ENCODE measurements around the gene TMEM247. TPM values are rescaled to one million over a fixed set of nuclear protein-coding genes. Genes with fewer than 3 reads are reported as not detected.

TMEM247 gene
- total RNA-seq, 1 experiment from 2014 or later = not detected

DNA sequence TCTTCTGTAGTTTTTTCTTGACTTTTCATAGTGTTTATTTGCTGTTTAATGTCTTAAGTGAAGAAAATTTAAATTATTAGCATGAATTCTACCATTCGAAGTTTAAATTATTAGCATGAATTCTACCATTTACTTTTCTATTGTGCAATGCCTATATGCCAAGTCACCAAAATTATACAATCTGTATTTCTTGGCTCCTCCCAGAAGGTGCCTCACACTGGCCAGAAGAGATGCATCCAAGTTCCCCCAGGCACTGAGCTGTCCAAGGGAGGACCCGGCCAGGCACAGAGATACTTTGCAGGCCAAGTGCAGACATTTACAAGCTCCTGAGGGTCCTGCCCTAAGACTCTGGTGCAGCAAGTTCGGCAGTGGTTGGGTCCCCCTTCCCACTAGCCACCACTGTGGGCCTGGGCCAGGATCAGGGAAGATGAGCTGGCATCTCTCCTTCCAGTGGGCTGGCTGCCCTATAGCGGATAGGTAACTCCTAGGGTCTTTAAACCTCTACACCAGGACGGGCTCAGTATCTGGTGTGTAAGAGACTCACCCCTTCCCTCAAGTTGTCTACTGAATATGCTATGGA is 31.3 kb downstream of the TMEM247 start (continued):
- TF ChIP-seq, protein P1, sequence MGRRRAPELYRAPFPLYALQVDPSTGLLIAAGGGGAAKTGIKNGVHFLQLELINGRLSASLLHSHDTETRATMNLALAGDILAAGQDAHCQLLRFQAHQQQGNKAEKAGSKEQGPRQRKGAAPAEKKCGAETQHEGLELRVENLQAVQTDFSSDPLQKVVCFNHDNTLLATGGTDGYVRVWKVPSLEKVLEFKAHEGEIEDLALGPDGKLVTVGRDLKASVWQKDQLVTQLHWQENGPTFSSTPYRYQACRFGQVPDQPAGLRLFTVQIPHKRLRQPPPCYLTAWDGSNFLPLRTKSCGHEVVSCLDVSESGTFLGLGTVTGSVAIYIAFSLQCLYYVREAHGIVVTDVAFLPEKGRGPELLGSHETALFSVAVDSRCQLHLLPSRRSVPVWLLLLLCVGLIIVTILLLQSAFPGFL (CRISPR knock-in tag; IDR thresholded peaks at IDR 0.05; ENCODE audit: borderline replicate concordance) = no peak
- TF ChIP-seq, protein P2, sequence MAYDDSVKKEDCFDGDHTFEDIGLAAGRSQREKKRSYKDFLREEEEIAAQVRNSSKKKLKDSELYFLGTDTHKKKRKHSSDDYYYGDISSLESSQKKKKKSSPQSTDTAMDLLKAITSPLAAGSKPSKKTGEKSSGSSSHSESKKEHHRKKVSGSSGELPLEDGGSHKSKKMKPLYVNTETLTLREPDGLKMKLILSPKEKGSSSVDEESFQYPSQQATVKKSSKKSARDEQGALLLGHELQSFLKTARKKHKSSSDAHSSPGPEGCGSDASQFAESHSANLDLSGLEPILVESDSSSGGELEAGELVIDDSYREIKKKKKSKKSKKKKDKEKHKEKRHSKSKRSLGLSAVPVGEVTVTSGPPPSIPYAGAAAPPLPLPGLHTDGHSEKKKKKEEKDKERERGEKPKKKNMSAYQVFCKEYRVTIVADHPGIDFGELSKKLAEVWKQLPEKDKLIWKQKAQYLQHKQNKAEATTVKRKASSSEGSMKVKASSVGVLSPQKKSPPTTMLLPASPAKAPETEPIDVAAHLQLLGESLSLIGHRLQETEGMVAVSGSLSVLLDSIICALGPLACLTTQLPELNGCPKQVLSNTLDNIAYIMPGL (CRISPR knock-in tag; IDR thresholded peaks at IDR 0.05) = no peak
- TF ChIP-seq OVOL2 (CRISPR knock-in tag; IDR thresholded peaks at IDR 0.05; ENCODE audit: borderline replicate concordance) = no peak
- TF ChIP-seq, protein P3, sequence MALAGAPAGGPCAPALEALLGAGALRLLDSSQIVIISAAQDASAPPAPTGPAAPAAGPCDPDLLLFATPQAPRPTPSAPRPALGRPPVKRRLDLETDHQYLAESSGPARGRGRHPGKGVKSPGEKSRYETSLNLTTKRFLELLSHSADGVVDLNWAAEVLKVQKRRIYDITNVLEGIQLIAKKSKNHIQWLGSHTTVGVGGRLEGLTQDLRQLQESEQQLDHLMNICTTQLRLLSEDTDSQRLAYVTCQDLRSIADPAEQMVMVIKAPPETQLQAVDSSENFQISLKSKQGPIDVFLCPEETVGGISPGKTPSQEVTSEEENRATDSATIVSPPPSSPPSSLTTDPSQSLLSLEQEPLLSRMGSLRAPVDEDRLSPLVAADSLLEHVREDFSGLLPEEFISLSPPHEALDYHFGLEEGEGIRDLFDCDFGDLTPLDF (CRISPR knock-in tag; IDR thresholded peaks at IDR 0.05) = no peak
- TF ChIP-seq FOXK1 (CRISPR knock-in tag; IDR thresholded peaks at IDR 0.05) = no peak
- TF ChIP-seq, protein P4, sequence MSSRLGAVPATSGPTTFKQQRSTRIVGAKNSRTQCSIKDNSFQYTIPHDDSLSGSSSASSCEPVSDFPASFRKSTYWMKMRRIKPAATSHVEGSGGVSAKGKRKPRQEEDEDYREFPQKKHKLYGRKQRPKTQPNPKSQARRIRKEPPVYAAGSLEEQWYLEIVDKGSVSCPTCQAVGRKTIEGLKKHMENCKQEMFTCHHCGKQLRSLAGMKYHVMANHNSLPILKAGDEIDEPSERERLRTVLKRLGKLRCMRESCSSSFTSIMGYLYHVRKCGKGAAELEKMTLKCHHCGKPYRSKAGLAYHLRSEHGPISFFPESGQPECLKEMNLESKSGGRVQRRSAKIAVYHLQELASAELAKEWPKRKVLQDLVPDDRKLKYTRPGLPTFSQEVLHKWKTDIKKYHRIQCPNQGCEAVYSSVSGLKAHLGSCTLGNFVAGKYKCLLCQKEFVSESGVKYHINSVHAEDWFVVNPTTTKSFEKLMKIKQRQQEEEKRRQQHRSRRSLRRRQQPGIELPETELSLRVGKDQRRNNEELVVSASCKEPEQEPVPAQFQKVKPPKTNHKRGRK (CRISPR knock-in tag; IDR thresholded peaks at IDR 0.05; ENCODE audit: borderline replicate concordance) = no peak
- no peak for TF ChIP-seq CREM (CRISPR knock-in tag; IDR thresholded peaks at IDR 0.05)
- TF ChIP-seq SP1 (CRISPR knock-in tag; conservative IDR thresholded peaks at IDR 0.05) = no peak
- TF ChIP-seq, protein P5, sequence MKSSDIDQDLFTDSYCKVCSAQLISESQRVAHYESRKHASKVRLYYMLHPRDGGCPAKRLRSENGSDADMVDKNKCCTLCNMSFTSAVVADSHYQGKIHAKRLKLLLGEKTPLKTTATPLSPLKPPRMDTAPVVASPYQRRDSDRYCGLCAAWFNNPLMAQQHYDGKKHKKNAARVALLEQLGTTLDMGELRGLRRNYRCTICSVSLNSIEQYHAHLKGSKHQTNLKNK (CRISPR knock-in tag; IDR thresholded peaks at IDR 0.05) = no peak

DNA sequence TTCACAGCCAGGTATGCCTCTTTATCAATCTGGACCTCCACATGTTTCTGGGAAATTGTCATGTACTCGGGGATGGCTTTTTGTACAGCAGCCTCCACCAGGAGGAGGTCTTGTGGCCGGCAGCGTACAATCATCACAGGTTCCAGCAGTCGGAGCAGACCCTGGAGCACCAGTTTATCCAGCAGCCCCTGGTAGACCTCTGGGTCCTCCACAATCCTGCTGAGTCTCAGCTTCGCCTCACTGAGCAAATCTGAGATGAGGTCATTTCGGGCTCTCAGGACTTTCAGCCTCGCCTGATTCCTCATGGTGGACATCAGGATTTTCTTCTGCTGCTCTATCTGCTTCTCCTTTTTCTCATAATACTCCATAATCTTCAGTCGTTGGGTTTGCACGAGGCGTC is 32.8 kb downstream of the TMEM247 start:
- ChIA-PET CTCF (no interaction called here), POLR2A (no interaction called here)
- peaks cover 14% of the 10 kb centered on the region for H3K36me3 Mint-ChIP-seq
- H3K9me3 Mint-ChIP-seq = peaks cover 27% of the 10 kb centered on the region
- no peak for DNase-seq (ENCODE audit: low spot score)
- H3K27ac Mint-ChIP-seq = no peak overlapping the region
- H3K4me3 Mint-ChIP-seq = no peak overlapping the region
- ATAC-seq = no peak
- no peaks in the 10 kb centered on the region for H3K4me1 Mint-ChIP-seq
- H3K27me3 Mint-ChIP-seq (ENCODE audit: low read depth) = no peaks in the 10 kb centered on the region; the same call in 1 of the 2 replicates
- TF ChIP-seq, protein P6, sequence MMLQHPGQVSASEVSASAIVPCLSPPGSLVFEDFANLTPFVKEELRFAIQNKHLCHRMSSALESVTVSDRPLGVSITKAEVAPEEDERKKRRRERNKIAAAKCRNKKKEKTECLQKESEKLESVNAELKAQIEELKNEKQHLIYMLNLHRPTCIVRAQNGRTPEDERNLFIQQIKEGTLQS (CRISPR knock-in tag; conservative IDR thresholded peaks at IDR 0.05) = no peak
- TF ChIP-seq PRRX2 (CRISPR knock-in tag; IDR thresholded peaks at IDR 0.05) = no peak
- no peak for TF ChIP-seq ZNF232 (CRISPR knock-in tag; IDR thresholded peaks at IDR 0.05)
- TF ChIP-seq ESRRA (CRISPR knock-in tag; IDR thresholded peaks at IDR 0.05; ENCODE audit: borderline replicate concordance) = no peak
- no peak for TF ChIP-seq ELF4 (CRISPR knock-in tag; IDR thresholded peaks at IDR 0.05; ENCODE audit: low read depth)
- TF ChIP-seq, protein P7, sequence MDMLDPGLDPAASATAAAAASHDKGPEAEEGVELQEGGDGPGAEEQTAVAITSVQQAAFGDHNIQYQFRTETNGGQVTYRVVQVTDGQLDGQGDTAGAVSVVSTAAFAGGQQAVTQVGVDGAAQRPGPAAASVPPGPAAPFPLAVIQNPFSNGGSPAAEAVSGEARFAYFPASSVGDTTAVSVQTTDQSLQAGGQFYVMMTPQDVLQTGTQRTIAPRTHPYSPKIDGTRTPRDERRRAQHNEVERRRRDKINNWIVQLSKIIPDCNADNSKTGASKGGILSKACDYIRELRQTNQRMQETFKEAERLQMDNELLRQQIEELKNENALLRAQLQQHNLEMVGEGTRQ (CRISPR knock-in tag; IDR thresholded peaks at IDR 0.05) = no peak
- TF ChIP-seq JUN (CRISPR knock-in tag; IDR thresholded peaks at IDR 0.05) = no peak
- TF ChIP-seq ZNF138 (CRISPR knock-in tag; conservative IDR thresholded peaks at IDR 0.05) = no peak
- no peak for TF ChIP-seq FOXJ3 (CRISPR knock-in tag; IDR thresholded peaks at IDR 0.05; ENCODE audit: borderline replicate concordance)
- TF ChIP-seq, protein P8, sequence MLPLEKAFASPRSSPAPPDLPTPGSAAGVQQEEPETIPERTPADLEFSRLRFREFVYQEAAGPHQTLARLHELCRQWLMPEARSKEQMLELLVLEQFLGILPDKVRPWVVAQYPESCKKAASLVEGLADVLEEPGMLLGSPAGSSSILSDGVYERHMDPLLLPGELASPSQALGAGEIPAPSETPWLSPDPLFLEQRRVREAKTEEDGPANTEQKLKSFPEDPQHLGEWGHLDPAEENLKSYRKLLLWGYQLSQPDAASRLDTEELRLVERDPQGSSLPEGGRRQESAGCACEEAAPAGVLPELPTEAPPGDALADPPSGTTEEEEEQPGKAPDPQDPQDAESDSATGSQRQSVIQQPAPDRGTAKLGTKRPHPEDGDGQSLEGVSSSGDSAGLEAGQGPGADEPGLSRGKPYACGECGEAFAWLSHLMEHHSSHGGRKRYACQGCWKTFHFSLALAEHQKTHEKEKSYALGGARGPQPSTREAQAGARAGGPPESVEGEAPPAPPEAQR (CRISPR knock-in tag; IDR thresholded peaks at IDR 0.05) = no peak
- TF ChIP-seq, protein P9, sequence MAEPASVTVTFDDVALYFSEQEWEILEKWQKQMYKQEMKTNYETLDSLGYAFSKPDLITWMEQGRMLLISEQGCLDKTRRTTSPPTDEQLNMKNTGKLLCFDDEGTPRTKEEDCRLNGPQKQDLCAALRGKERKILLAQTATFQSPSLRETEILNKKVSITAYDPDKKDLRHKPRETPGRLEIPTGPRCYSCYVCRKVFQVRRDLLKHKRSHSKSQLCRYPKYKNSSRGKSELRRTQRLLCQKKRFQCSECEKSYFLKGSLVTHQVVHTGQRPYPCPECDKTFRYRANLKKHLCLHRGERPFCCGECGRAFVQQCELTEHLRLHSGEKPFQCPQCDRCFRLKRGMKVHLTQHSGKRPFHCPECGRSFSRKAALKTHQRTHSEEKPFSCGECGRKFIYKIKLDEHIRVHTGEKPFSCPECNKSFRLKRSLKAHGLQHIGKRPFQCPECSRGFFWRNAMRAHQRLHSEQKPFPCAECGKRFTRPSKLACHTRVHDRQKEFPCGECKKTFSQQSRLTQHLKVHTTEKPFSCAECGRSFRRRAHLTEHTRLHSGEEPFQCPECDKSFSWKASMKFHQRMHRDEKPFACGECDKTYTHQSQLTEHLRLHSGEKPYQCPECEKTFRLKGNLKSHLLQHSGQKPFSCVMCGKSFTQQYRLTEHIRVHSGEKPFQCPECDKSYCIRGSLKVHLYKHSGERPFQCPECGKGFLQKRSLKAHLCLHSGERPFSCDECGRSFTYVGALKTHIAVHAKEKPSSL (CRISPR knock-in tag; conservative IDR thresholded peaks at IDR 0.05) = no peak
- no peak for TF ChIP-seq SMAD3 (CRISPR knock-in tag; IDR thresholded peaks at IDR 0.05; ENCODE audit: borderline replicate concordance)
- TF ChIP-seq, protein P10, sequence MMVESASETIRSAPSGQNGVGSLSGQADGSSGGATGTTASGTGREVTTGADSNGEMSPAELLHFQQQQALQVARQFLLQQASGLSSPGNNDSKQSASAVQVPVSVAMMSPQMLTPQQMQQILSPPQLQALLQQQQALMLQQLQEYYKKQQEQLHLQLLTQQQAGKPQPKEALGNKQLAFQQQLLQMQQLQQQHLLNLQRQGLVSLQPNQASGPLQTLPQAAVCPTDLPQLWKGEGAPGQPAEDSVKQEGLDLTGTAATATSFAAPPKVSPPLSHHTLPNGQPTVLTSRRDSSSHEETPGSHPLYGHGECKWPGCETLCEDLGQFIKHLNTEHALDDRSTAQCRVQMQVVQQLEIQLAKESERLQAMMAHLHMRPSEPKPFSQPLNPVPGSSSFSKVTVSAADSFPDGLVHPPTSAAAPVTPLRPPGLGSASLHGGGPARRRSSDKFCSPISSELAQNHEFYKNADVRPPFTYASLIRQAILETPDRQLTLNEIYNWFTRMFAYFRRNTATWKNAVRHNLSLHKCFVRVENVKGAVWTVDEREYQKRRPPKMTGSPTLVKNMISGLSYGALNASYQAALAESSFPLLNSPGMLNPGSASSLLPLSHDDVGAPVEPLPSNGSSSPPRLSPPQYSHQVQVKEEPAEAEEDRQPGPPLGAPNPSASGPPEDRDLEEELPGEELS (CRISPR knock-in tag; IDR thresholded peaks at IDR 0.05) = no peak
- no peak for TF ChIP-seq ETV6 (CRISPR knock-in tag; IDR thresholded peaks at IDR 0.05)
- no peak for TF ChIP-seq SOX15 (CRISPR knock-in tag; IDR thresholded peaks at IDR 0.05)

Data from WTC11 (cell line).